Neural progenitor cell (in vitro differentiated cells): Measurements from ENCODE around the gene ZNF366.

Source experiments
- EZH2 ChIP-seq: fragments of 200-600 bp; sonication (generic); IDR thresholded peaks from 2 replicates; pipeline ENCODE4 v1.6.1; 2017; ENCODE audit warnings: antibody characterized with exemption, mild to moderate bottlenecking, moderate library complexity
- EZH2phosphoT487 ChIP-seq: fragments of 200-600 bp; sonication (generic); IDR thresholded peaks from 2 replicates; pipeline ENCODE4 v1.6.1; 2017; ENCODE audit warnings: antibody characterized with exemption
- TF ChIP-seq, protein P1 (sequence below): fragments of 200-600 bp; sonication (generic); IDR thresholded peaks from 2 replicates; pipeline ENCODE4 v1.5.1; 2017; ENCODE audit warnings: antibody characterized with exemption, mild to moderate bottlenecking

DNA sequence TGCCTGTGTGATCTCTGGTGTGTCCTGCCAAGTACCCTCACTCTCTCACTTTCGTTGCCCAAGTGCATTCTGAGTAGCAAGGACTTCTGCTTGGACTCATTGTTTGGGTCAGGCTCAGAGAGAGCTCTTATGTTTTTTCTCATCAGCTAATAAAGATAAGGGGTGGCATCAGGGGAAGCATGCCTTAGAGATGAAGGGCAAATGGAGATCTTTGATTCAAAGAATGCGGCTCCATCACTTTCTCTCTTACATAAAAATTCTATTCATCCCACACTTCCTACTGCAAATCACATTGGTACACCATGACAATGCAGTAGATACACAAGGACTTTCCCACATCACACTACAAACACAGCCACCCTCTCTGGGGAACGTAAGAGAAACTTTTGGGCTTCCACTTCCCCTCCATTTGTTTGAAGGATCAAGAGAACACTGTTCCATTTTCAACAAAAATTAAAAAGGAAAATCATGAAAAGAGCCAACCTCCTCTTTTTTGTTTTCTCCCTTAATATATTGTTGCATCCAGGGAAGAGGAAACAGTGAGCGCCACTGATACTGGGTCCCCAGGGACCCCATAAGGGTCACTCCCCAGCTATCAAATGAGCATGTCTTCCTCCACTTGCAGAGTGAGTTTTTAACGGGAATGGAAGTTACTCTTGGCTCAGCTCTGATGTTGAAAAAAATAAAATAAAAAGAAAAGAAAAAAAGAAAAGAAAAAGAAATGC is 73.0 kb downstream of the ZNF366 start:
- TF ChIP-seq, protein P1, sequence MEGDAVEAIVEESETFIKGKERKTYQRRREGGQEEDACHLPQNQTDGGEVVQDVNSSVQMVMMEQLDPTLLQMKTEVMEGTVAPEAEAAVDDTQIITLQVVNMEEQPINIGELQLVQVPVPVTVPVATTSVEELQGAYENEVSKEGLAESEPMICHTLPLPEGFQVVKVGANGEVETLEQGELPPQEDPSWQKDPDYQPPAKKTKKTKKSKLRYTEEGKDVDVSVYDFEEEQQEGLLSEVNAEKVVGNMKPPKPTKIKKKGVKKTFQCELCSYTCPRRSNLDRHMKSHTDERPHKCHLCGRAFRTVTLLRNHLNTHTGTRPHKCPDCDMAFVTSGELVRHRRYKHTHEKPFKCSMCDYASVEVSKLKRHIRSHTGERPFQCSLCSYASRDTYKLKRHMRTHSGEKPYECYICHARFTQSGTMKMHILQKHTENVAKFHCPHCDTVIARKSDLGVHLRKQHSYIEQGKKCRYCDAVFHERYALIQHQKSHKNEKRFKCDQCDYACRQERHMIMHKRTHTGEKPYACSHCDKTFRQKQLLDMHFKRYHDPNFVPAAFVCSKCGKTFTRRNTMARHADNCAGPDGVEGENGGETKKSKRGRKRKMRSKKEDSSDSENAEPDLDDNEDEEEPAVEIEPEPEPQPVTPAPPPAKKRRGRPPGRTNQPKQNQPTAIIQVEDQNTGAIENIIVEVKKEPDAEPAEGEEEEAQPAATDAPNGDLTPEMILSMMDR = no peak
- TF ChIP-seq EZH2phosphoT487 (no peak), EZH2 (no peak)
